ENCODE data around the gene ALK.

ALK gene

GRCh38 chr2:29787473-29788465, 133.6 kb downstream of the ALK start:
- DNase-seq, result no peak

DNA sequence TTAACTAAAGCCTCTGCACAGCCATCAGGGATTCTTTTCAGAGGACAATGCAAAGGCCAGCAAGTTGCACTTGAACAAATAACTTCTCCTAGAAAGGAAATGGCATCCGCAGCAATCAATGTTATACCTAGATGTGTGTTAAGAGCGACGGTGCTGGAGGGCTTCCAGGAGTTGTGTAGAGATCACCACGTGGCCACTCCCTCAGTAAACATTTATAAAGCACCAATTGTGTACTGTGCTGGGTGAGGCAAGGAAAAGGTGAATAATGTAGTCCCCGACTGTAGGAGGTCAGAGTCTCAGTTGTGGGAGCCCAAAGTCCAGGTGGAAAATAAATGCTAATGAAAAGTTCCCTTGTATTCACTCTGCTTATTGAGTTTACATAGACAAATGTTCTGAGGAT, 135.0 kb downstream of the ALK start:
- DNase-seq, result no peak

DNA sequence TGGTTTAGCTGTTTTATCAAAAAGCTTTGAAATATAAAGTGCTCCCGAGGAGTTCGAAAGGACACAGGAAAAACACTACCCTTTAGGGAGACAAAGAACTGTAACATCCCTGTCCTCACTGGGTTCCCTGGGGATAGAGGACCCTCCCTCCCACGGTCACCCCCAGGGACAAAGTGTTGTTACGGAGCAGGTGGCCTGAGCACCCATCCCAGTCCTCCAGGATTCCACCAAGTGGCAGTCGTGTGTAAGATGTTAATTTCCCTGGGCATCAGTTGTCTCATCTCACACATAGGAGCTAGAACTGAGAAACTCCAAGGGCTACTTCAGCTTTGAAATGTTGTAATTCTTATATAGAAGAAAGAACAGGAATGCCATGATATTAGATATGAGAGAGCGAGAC, 137.7 kb downstream of the ALK start:
- no peak for DNase-seq

- DNase-seq, result no peak
These were observed 138.6 kb downstream of the ALK start for GRCh38 chr2:29782549-29783458.

DNA sequence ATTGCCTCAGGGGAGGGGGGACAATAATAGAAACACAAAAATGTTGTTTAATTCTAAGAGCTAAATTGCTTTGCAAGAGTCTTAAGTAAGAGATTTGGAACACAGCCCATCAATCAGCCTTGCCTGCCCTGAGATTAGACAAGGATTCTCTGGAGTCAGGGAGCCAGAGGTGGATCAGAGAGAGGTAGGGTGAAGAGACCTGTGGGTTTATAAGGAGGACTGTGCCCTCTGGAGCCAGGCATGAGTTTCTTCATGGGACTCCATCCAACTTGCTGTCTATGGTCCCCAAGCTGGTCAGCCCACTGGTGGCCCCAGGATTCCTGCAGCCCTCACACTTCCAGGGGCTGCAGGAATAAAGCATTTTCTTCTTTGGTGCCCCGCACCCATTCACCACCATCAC, 139.3 kb downstream of the ALK start:
- no peak for DNase-seq

DNA sequence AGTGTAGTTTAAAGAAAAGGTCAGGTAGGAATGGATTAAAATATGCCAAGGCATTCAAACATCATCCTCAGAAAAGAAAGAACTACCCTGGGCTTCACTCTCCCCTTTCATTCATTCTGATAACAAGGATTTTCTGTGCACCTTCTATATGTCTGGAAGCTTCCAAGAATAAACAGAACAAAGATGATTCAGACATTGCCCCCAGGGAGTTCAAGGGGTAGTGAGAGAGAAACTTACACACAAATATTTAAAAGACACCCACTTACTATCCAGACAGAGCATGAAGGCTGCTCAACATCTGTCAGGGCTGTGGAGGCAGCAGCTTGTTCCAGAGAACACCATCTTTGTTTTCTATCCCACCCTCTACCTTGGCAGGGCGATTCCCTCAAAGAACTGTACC, 140.5 kb downstream of the ALK start:
- no peak for DNase-seq

DNA sequence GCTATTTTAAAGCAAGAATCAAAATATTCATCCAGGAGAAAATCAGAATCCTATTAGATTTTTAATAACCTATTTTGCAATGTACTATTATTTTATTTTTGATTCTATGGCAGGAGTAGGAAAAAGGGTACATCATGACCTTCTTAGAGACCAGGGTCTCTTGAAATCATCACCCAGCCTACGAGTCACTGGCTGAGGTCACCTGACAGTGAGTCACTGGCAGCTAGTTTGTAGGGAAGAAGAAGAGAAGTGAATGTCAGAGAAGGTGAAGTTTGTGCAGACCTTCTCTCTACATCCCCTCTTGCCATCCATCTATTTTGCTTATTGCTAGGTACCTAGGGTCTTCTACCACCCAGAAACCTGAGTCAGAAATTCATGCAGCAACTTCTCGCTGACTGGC, 144.2 kb downstream of the ALK start:
- DNase-seq, result no peak

GRCh38 chr2:29776406-29776805, 145.0 kb downstream of the ALK start:
- no peak for DNase-seq

GRCh38 chr2:29775937-29776336, 145.4 kb downstream of the ALK start:
- no peak for DNase-seq

GRCh38 chr2:29774624-29775023, 146.8 kb downstream of the ALK start:
- no peak for DNase-seq

- no peak for DNase-seq
These were observed 150.5 kb downstream of the ALK start for GRCh38 chr2:29770846-29771245.

GRCh38 chr2:29769847-29770246, 151.5 kb downstream of the ALK start:
- no peak for DNase-seq

DNA sequence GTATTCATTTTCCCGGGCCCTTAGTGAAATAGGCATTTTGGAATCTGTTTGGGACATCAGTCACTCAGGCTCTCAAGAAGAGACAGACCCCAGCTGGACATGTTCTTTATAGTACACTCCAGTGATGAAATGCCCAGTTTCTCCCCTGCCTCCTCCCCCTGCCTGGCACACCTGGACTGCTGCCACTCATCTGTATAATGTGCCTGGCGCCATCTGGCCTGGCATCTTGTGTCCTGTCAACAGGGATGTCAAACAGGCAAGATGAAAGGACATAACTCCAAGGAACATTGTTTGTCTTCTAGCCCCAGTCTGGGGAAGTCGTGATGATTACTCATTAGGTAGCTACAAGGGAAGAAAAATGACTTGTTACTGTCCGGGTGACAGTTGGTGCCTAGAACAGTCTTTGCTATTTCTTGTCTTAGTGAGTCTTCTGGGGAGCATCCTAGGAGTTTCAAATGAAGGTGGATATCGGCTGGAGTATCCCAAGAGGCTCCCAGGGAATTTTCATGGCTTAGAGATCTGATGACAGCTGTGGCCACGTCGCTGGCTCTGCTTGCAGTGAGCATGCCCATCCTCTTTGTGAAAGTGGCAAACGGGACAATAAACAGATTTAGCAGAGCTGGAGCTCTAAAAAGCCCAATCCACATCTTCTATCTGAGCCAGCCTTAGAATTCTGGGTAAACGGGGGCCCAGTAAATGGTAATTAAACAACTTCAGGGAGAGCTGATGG, 153.6 kb downstream of the ALK start:
- DNase-seq, result no peak

DNA sequence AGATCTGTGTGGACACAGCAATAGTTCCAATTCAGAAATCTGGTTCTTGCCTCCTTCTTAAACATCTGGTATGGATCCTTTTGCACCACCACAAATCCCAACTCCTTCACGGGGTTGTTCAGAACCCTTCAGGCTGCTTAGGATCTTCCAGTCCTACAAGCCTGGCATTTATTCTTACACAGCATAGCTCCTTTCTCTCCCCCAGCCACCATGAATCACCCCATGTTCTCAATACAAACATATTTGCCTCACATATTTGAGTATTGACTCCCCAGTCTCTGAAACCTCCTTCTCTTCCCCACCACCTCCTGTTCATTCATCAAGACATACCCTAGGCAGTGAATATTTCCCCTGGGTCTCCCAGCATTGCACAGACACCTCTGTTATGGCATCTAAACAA, 155.2 kb downstream of the ALK start:
- no peak for DNase-seq

DNA sequence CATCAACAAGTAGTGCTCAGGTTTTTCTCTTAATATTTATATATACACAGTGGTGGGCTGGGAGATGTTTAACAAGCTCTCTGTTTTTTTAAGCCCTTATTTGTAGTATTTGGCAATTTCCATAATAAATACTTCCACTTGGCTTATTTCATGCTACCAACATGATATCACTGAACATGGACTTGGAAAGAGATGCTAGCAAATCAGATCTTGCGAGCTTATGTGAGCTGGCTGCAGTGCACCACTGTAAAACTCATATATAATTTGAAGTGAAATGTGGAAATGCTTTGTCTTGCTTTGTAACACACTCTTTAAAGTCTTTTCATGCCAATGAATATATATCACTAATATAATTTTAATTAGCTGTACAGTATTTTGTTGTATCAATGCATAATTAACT, 155.7 kb downstream of the ALK start:
- DNase-seq, result no peak

- no peak for DNase-seq
These were observed 158.0 kb downstream of the ALK start for GRCh38 chr2:29763371-29763770.

GRCh38 chr2:29762239-29762638, 159.1 kb downstream of the ALK start:
- DNase-seq, result no peak

DNA sequence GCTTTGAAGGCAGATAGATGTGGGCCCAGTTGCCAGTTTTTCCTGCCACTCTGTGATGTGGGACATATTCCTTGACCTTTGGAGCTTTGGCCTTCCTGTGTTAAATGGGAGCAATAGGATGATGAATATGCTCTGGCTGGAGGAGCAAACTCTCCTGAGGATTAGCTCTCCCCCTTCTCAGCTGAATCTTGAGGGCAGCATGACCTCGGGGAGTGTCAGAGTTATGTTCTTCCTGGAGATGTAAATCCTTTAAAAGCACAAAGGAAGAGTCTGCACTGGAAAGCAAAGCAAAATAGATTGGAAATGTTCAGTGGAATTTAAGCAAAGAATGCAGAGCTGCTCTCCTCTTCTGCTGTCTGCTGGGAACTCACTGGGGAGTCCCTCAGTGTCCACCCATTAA, 160.1 kb downstream of the ALK start:
- DNase-seq, result no peak

DNA sequence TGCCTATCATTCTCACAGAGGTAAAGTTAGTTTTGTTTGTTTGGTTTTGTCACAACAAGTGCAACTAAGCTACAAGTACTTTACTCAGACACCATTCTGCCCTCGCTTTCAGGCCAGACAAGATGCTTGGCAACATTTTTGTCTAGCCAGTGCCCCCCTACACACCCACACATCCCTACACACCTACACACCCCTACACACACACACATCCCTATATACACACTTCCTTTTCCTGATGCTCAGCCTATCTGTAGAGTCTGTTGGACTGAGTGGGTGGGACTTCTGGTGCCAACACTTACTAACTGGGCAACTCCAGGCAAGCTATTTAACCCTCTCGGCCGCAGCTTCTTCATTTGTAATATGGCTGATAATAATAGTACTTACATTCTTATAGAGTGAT, 161.4 kb downstream of the ALK start:
- no peak for DNase-seq

- DNase-seq, result no peak
These were observed 162.0 kb downstream of the ALK start for GRCh38 chr2:29759360-29759759.

DNA sequence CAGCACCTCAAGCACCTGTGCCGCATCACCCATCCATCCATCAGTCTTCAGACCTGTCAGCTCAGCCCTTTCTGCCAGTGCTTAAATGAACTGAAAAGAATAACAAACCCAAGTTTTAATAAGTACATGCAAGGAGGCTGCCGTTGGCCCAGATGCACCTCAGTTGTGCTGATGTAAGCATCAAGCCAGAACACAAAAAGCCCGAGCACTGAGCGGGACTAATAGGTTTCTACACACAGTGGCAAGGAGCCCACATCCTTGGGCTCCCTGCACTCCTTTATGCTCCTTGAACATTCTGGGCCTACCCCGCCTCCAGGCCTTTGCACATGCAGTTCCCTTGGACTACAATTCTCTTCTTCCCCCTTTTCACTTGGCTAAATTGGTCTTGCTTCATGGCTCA, 165.6 kb downstream of the ALK start:
- no peak for DNase-seq

DNA sequence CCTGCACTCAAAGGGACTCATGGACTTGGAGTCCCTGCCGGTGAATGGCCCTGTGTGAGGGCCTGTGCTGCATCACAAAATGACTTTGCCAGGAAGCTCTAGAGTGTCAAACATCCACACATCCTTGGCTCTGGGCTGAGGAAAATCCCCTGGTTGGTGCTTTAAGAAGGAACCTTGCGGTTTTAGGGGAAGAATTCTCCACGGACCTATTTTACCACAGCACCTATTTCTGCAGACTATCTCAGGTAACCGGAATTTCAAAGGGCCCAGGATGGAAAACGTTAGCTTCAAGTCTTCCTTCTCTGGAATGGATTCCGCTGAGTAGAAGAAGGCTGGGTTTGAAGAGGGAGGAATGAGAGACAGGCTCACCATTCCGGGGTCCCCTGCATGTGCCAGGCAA, 166.2 kb downstream of the ALK start:
- DNase-seq, result no peak

Measured in NCI-H1092 (cell line).